GM12875 (cell line): ENCODE data around the gene DYNLT3.

Experiments
- H3K4me3 ChIP-seq: one replicate; pipeline ENCODE4 v1.5.1; 2011; ENCODE audit warnings: low read depth, low read length, control low read depth
- TF ChIP-seq, protein P1 (sequence below): IDR thresholded peaks from 2 replicates; pipeline ENCODE4 v1.5.1; 2011; ENCODE audit warnings: low read depth, mild to moderate bottlenecking, control low read depth, inconsistent platforms, low read length, moderate library complexity, borderline replicate concordance; ENCODE audit not compliant: insufficient read depth

The DYNLT3 gene

DNA sequence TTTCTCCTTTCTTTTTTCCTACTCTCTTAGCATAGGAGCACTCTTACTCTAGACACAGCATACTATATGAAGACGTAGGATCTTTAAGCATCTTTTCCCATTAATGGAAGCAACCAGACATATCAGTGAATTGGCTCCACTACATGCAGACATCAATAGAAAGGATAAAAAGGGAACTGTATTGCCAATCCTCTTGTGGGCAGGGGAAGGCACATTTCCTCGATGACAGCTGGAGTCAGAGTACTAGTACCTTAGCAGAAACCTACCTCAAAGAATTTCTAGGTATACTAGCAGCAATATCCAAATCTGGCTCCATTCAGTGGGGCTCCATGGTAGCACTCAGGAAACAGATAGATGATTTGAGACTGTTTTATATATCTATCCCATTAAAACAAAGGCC is 47.4 kb downstream of the DYNLT3 start:
- TF ChIP-seq, protein P1, sequence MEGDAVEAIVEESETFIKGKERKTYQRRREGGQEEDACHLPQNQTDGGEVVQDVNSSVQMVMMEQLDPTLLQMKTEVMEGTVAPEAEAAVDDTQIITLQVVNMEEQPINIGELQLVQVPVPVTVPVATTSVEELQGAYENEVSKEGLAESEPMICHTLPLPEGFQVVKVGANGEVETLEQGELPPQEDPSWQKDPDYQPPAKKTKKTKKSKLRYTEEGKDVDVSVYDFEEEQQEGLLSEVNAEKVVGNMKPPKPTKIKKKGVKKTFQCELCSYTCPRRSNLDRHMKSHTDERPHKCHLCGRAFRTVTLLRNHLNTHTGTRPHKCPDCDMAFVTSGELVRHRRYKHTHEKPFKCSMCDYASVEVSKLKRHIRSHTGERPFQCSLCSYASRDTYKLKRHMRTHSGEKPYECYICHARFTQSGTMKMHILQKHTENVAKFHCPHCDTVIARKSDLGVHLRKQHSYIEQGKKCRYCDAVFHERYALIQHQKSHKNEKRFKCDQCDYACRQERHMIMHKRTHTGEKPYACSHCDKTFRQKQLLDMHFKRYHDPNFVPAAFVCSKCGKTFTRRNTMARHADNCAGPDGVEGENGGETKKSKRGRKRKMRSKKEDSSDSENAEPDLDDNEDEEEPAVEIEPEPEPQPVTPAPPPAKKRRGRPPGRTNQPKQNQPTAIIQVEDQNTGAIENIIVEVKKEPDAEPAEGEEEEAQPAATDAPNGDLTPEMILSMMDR: no peak
- H3K4me3 ChIP-seq: no peak overlapping the region

DNA sequence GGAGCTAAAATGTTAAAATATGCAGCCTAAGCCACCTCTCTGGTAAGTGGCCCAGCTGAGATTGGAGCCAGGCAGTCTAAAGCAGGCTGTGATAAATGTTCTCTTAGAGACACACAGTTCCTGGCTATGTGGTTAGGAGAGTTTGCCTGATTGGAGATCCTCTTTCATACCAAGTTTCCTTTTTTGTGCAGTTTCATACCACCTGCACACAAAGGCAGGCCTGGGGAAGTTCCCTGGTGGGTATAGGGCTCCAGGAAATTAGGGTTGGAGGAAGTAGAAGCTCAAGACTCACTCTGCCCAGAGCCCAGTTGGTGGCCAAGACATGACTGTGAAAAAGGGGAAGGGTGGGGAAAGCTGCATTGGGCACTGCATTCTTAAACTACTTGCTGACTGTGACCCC is 50.6 kb downstream of the DYNLT3 start:
- TF ChIP-seq, protein P1: no peak
- H3K4me3 ChIP-seq: no peak overlapping the region

DNA sequence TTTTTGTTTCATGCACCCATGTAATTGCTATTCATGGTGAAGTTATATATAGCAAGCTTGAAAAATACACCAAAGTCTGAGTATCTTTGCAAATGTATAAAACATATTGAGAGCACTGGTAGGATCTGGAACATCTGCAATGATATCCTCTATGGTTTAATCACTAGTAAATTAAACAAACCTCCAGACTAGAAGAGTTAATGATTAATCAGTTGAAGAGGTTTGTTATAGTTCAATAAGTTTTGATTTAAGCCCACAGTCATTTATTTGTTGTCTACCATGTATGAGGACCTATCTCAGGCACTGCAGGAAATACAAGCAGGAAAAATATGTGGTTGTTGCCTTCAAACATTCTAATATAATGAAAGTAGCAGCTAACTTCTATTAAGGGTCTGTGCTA is 51.1 kb downstream of the DYNLT3 start:
- TF ChIP-seq, protein P1: no peak
- no peak overlapping the region for H3K4me3 ChIP-seq
